Immature natural killer cell (primary cell): ENCODE results near the gene MAP3K2. TPM values are rescaled to one million over a fixed set of nuclear protein-coding genes. Genes with fewer than 3 reads are reported as not detected.
"Not testable (repeated sequence)": the region's sequence is repeated elsewhere in the genome, so short reads cannot be mapped to it uniquely, and the experiment has no call there.

Source experiments
- DNase-seq, 3 donors: peaks; one replicate each; pipeline ENCODE4 v3.0.0; 2022; ENCODE audit warnings: mixed read lengths in 1 of 3
- H3K27ac Mint-ChIP-seq, 6 donors: one replicate each; pipeline ENCODE4 v1.8.0; 2020; ENCODE audit warnings: mixed read lengths in 6 of 6, mild to moderate bottlenecking in 5 of 6, inconsistent platforms in 4 of 6, moderate library complexity in 3 of 6
- H3K27me3 Mint-ChIP-seq, 3 donors: one replicate each; pipeline ENCODE4 v1.8.0; 2020 to 2021; ENCODE audit warnings: low read depth in 3 of 3, mild to moderate bottlenecking in 3 of 3, mixed read lengths in 3 of 3, moderate library complexity in 3 of 3, inconsistent platforms in 1 of 3
- H3K36me3 Mint-ChIP-seq, 3 donors: one replicate each; pipeline ENCODE4 v1.8.0; 2020; ENCODE audit warnings: mixed read lengths in 3 of 3, inconsistent platforms in 2 of 3, mild to moderate bottlenecking in 2 of 3
- H3K4me1 Mint-ChIP-seq, 2 donors: one replicate each; pipeline ENCODE4 v1.8.0; 2020; ENCODE audit warnings: inconsistent platforms in 2 of 2, mild to moderate bottlenecking in 2 of 2, mixed read lengths in 2 of 2, moderate library complexity in 1 of 2
- H3K4me3 Mint-ChIP-seq, 5 donors: one replicate each; pipeline ENCODE4 v1.8.0; 2020; ENCODE audit warnings: mild to moderate bottlenecking in 5 of 5, mixed read lengths in 5 of 5, inconsistent platforms in 3 of 5, moderate library complexity in 3 of 5
- H3K9me3 Mint-ChIP-seq, 6 donors: one replicate each; pipeline ENCODE4 v1.8.0; 2020; ENCODE audit warnings: mild to moderate bottlenecking in 6 of 6, mixed read lengths in 6 of 6, inconsistent platforms in 4 of 6, moderate library complexity in 3 of 6
- polyA plus RNA-seq, 3 donors: library from polyadenylated mRNA; unstranded; fragments of 300-500 nt; fragmentation: Illumina TruSeq; gene quantifications; one replicate each; pipeline ENCODE4 v1.2.3, GENCODE V29; 2021

The MAP3K2 gene
- polyA plus RNA-seq, 3 donors from 2014 or later: 37.4 to 55.9 (median 41.4) TPM

DNA sequence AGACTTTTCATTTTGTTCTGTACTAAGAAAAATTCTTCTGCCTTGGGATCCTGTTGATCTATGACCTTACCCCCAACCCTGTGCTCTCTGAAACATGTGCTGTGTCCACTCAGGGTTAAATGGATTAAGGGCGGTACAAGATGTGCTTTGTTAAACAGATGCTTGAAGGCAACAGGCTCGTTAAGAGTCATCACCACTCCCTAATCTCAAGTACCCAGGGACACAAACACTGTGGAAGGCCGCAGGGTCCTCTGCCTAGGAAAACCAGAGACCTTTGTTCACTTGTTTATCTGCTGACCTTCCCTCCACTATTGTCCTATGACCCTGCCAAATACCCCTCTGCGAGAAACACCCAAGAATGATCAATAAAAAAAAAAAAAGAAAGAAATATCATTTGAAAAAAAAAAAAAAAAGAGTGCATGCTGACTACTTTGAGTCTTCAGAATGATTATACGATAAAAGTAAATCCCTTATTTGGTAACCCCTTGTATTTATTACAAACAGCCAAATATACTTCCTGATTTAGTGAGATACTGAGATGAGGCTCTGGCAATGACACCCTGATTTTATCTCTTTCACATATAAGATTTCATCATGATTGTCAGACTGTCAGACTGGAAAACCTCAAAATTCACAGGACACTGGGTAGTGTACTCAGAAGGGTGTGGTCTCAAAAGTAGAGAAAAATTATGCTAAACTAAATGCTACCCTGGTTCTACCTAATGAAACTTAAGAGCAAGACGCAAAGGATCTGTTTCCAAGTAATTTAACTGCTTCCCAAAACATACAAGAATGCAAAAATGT, 33.7 kb downstream of the MAP3K2 start:
- not testable (repeated sequence) for H3K36me3 Mint-ChIP-seq, DNase-seq, H3K27me3 Mint-ChIP-seq, H3K9me3 Mint-ChIP-seq
- H3K4me1 Mint-ChIP-seq: peaks cover 50 to 83% of the 10 kb centered on the region in 2 donors
- H3K27ac Mint-ChIP-seq: peak overlapping the region in 3 of 6 donors; percentile 3 to 54 (median 8)
- H3K4me3 Mint-ChIP-seq: peak overlapping the region in 1 of 5 donors; percentile 50

DNA sequence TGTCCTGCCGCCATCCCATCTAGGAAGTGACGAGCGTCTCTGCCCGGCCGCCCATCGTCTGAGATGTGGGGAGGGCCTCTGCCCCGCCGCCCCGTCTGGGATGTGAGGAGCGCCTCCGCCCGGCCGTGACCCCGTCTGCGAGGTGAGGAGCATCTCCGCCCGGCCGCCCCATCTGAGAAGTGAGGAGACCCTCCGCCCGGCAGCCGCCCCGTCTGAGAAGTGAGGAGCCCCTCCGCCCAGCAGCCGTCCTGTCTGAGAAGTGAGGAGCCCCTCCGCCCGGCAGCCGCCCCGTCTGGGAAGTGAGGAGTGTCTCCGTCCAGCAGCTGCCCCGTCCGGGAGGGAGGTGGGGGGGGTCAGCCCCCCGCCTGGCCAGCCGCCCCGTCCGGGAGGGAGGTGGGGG, 34.6 kb downstream of the MAP3K2 start:
- H3K9me3 Mint-ChIP-seq, H3K27me3 Mint-ChIP-seq, H3K36me3 Mint-ChIP-seq, H3K27ac Mint-ChIP-seq, H3K4me3 Mint-ChIP-seq, DNase-seq: not testable (repeated sequence)
- H3K4me1 Mint-ChIP-seq: peaks cover 53 to 83% of the 10 kb centered on the region in 2 donors

DNA sequence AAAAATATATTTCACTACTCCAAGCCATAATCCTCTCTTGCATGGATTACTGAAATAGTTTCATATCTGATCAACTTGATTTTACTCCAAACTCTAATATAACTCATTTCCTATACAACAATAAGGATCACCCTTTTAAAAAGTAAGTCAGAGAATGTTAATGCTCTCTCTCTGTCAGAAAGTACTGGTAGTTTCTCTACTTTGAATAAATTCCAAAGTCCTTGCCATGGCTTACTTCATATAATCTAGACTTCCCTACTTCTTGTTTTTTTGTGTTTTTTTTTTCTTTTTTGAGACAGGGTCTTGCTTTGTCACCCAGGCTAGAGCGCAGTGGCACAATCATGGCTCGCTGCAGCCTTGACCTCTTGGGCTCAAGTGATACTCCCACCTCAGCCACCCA, 36.2 kb downstream of the MAP3K2 start:
- H3K27me3 Mint-ChIP-seq: peaks cover 0 to 3% (median 0%) of the 10 kb centered on the region in 3 donors
- H3K36me3 Mint-ChIP-seq: no peaks in the 10 kb centered on the region

DNA sequence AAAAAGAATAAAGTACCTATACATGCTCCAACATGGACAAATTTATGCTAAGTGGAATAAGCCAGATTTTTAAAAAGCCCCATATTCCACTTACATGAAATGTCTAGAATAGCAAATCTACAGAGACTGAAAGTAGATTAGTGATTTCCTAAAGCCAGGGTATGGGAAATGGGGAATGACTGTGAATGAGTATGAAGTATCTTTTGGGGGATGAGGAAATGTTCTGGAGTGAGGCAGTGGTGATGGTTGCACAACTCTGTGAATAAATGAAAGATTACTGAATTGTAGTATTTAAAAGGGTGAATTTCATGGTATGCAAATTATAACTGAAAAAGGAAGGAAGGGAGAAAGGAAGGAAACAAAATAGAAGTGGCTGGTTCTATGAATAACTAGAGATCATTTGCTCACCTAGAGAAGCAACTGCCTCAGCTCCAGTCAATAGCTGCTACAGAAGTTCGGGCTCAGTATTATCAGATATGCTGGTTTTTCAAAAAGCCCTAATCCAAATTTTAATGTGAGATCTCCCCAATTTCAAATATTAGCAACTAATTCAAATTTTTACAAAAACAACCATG, 39.3 kb downstream of the MAP3K2 start:
- H3K9me3 Mint-ChIP-seq: no peaks in the 10 kb centered on the region
- H3K4me1 Mint-ChIP-seq: peaks cover 51 to 85% of the 10 kb centered on the region in 2 donors
- peaks cover 0 to 3% (median 0%) of the 10 kb centered on the region in 3 donors for H3K36me3 Mint-ChIP-seq
- H3K27ac Mint-ChIP-seq: no peak overlapping the region
- H3K4me3 Mint-ChIP-seq: no peak overlapping the region
- no peak for DNase-seq
- peaks cover 0 to 3% (median 0%) of the 10 kb centered on the region in 3 donors for H3K27me3 Mint-ChIP-seq

More for the DNA sequence above, 36.2 kb downstream of the MAP3K2 start:
- Mint-ChIP-seq H3K27ac (peak overlapping the region in 1 of 6 donors; percentile 51), H3K9me3 (no peaks in the 10 kb centered on the region), H3K4me1 (peaks cover 55 to 83% of the 10 kb centered on the region in 2 donors), H3K4me3 (no peak overlapping the region)
- no peak for DNase-seq

DNA sequence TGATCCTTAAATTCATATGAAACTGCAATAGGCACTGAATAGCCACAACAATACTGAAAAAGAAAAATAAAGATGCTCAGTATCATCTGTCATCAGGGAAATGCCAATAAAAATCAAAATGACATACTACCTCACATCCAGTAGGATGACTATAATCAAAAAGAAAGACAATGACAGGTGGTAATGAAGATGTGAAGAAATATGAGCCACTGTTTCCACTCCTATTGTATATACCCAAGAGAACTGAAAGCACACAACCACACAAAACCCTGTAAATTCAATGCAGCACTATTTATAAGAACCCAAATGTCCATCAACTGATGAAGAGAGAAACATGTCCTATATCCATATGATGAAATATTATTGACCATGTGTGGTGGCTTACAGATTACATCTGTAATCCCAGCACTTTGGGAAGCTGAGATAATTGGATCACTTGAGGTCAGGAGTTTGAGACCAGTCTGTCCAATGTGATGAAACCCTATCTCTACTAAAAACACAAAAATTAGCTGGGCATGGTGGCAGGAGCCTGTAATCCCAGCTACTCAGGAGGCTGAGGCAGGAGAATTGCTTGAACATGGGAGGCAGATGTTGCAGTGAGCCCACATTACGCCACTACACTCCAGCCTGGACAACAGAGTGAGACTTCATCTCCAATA, 39.9 kb downstream of the MAP3K2 start:
- peaks cover 0 to 3% (median 0%) of the 10 kb centered on the region in 3 donors for H3K27me3 Mint-ChIP-seq
- peak overlapping the region in 2 of 6 donors; percentile 2 to 6 for H3K27ac Mint-ChIP-seq
- H3K4me1 Mint-ChIP-seq: peaks cover 51 to 90% of the 10 kb centered on the region in 2 donors
- peaks cover 0 to 3% (median 0%) of the 10 kb centered on the region in 3 donors for H3K36me3 Mint-ChIP-seq
- H3K9me3 Mint-ChIP-seq: no peaks in the 10 kb centered on the region
- no peak for DNase-seq
- no peak overlapping the region for H3K4me3 Mint-ChIP-seq

DNA sequence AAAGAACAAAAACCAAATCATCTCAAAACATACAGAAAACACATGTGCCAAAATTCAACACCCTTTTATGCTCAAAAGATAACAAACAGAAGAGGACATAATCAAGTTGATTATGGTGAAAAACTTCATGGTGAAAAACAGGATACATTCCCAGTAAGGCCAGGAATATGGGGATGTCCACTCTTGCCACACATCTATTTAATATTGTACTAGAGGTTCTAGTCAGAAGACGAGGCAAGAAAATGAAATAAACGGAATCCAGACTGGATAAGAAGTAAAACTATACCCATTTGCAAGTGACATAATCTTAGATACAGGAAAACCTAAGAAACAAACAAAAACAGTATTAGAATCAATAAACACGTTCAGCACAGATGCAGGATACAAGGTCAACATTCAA, 40.8 kb downstream of the MAP3K2 start:
- H3K27me3 Mint-ChIP-seq: peaks cover 0 to 3% (median 0%) of the 10 kb centered on the region in 3 donors
- peaks cover 0 to 5% (median 2%) of the 10 kb centered on the region in 3 donors for H3K36me3 Mint-ChIP-seq
- no peak for DNase-seq
- H3K27ac Mint-ChIP-seq: peak overlapping the region in 1 of 6 donors; percentile 37
- H3K4me3 Mint-ChIP-seq: no peak overlapping the region
- H3K9me3 Mint-ChIP-seq: no peaks in the 10 kb centered on the region
- H3K4me1 Mint-ChIP-seq: peaks cover 47 to 92% of the 10 kb centered on the region in 2 donors

DNA sequence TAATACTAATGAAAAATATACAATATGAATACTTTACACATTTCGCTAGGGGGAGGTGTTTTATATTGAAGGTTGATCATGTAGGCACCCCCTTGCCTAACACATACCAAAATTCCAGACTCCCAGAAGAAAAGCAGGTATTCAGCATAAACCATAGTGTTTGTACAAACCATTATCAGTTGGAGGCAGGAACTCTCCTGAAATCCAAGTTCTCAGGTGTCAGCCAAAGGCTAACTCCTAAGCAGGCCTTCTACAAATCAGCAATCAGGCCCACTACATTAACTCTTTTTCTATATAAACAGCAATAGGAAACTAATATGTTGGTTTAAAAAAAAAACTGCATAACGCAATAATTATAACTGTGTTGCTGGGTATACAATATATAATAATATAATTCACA, 44.5 kb downstream of the MAP3K2 start:
- no peak overlapping the region for H3K4me3 Mint-ChIP-seq
- H3K27me3 Mint-ChIP-seq: peaks cover 0 to 3% (median 0%) of the 10 kb centered on the region in 3 donors
- no peaks in the 10 kb centered on the region for H3K9me3 Mint-ChIP-seq
- H3K27ac Mint-ChIP-seq: no peak overlapping the region
- no peak for DNase-seq
- H3K4me1 Mint-ChIP-seq: peaks cover 25 to 58% of the 10 kb centered on the region in 2 donors
- H3K36me3 Mint-ChIP-seq: peaks cover 3 to 12% (median 4%) of the 10 kb centered on the region in 3 donors

DNA sequence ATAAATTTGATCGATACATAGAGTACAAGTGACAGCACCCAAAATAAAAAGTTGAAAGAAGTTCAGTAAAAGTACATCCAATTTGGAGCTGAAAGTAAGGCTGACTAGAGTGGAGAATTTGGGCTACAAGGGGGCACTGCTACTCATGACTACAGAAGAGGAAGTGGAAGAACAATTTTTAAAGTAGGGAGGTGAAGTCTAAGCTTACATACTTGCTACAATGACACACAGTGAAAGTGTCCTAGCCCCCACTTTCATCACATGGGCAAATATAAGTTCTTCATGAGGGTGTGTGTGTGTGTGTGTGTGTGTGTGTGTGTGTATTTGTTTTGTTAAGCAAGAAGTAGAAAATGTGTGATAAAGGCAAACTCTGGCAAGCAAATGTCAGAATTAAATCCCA, 45.7 kb downstream of the MAP3K2 start:
- H3K9me3 Mint-ChIP-seq: no peaks in the 10 kb centered on the region
- peaks cover 17 to 46% of the 10 kb centered on the region in 2 donors for H3K4me1 Mint-ChIP-seq
- H3K27me3 Mint-ChIP-seq: peaks cover 0 to 3% (median 0%) of the 10 kb centered on the region in 3 donors
- DNase-seq: no peak
- no peak overlapping the region for H3K4me3 Mint-ChIP-seq
- H3K36me3 Mint-ChIP-seq: peaks cover 4 to 19% (median 4%) of the 10 kb centered on the region in 3 donors
- H3K27ac Mint-ChIP-seq: peak overlapping the region in 2 of 6 donors; percentile 9 to 41

DNA sequence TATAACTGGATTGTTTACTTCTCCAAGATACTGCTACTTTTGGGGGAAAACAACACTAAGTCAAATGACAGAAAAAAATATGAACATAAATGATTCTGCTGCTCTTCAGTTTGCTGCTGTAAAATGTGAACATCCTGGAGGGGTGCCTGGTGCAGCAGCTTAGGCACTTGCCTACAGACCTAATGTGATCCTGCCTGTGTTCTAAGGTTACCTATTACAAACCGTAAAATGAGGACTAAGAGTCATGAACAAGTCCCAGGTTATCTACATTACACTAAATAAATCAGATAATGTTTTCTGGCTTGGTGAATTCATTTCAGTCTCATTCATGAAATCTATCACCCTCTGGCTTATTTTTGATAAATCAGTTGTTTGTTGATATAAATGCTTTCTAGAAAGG, 55.4 kb downstream of the MAP3K2 start:
- Mint-ChIP-seq H3K36me3 (peaks cover 10 to 26% (median 14%) of the 10 kb centered on the region in 3 donors), H3K27ac (peak overlapping the region in 1 of 6 donors; percentile 18), H3K4me3 (no peak overlapping the region), H3K27me3 (no peaks in the 10 kb centered on the region), H3K9me3 (no peaks in the 10 kb centered on the region), H3K4me1 (peaks cover 0 to 6% of the 10 kb centered on the region in 2 donors)
- no peak for DNase-seq

DNA sequence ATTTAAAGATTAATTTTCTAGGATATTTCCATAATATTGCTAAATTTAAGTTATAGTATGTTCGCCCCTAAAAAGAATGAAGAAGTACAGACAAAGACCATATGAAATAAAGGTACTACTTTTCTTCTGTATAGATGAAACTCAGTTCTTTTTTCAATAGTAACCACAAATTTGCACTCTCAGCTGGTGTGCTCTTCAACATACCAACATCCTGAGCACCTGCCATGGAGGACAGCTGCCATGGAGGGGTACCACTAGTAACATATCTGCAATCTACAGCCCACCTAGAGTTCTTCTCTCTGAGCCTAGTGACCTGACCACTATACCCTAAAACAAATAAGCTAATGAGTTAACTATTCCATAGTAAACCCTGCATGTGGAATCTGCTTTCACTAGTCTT, 57.0 kb downstream of the MAP3K2 start:
- no peak for DNase-seq
- peak overlapping the region in 1 of 6 donors; percentile 57 for H3K27ac Mint-ChIP-seq
- peaks cover 0 to 6% of the 10 kb centered on the region in 2 donors for H3K4me1 Mint-ChIP-seq
- peaks cover 10 to 26% (median 14%) of the 10 kb centered on the region in 3 donors for H3K36me3 Mint-ChIP-seq
- H3K4me3 Mint-ChIP-seq: no peak overlapping the region
- no peaks in the 10 kb centered on the region for H3K9me3 Mint-ChIP-seq
- no peaks in the 10 kb centered on the region for H3K27me3 Mint-ChIP-seq

DNA sequence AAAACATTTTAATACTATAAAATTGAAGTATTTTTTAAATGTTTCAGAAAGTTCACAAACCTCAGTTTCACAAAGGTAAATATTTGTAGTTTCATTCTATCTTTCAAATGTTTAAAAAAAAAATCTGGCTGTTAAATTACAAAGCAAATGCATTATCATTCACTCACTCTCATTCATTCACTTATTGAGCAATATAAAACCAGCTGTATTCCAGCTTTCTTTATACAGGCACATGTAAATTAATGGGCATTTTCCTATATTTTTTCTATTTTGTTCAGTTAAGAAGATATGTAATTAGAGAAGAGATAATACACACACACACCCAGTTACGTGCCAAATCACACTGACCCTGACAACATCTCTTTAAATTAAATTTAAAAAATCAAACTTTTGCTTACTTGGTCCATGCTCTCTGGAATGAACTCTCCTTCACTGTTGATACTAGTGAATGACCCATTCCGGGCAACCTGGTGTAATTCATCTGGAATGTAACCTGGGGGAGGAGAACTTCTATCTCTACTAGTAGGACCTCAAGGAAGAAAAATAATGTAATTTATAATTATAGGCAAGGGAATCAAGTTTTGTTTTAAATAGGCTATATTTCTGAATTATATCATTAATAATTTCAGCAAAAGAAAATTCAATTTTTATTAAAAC, 61.4 kb downstream of the MAP3K2 start:
- Mint-ChIP-seq H3K27ac (no peak overlapping the region), H3K9me3 (no peaks in the 10 kb centered on the region)
- no peak for DNase-seq

DNA sequence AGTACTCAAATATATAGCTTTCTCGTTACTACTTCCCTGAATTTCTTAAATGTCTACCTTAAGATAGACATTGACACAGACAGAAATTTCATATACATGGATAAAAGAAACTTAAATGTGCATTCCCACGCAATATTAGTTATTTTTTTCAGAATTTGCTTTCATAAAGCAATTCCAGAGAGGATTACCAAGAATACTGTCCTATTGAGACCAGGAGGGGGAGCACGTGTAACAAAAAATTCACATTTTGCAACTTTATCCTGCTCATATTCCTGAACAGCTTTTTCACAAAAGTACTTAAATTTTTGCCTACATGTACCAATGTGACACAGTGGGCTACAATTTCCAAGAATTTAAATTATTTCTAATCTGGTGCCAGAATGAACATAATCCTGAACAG, 63.1 kb downstream of the MAP3K2 start:
- Mint-ChIP-seq H3K27me3 (no peaks in the 10 kb centered on the region), H3K4me1 (peaks cover 0 to 1% of the 10 kb centered on the region in 2 donors), H3K9me3 (peaks cover 0 to 9% (median under 1%) of the 10 kb centered on the region in 6 donors), H3K4me3 (no peak overlapping the region), H3K36me3 (peaks cover 24 to 32% (median 28%) of the 10 kb centered on the region in 3 donors), H3K27ac (no peak overlapping the region)
- no peak for DNase-seq

More for the DNA sequence above, 61.4 kb downstream of the MAP3K2 start:
- H3K4me1 Mint-ChIP-seq: no peaks in the 10 kb centered on the region
- no peaks in the 10 kb centered on the region for H3K27me3 Mint-ChIP-seq
- H3K4me3 Mint-ChIP-seq: no peak overlapping the region
- peaks cover 11 to 22% (median 12%) of the 10 kb centered on the region in 3 donors for H3K36me3 Mint-ChIP-seq

DNA sequence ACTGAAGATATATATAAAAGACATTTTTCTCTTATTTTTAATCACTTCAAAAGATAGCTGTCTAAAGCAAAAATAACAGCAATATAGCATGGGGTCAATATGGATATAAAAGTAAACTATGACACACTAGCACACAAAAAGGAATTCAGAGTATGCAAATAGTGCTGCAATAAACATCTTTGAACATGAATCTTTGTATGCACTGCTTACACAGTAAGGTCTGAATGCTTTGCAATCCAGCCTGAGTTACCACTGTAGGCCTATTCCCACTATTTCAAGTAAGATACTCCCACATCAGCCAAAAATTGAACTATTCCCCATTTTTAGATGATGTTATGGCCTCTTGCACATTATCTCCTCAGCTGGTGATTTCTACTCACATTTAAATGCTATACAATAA, 66.5 kb downstream of the MAP3K2 start:
- peaks cover 0 to 2% (median 0%) of the 10 kb centered on the region in 3 donors for H3K27me3 Mint-ChIP-seq
- no peak for DNase-seq
- H3K4me3 Mint-ChIP-seq: no peak overlapping the region
- H3K9me3 Mint-ChIP-seq: peaks cover 0 to 9% (median under 1%) of the 10 kb centered on the region in 6 donors
- peaks cover 0 to 1% of the 10 kb centered on the region in 2 donors for H3K4me1 Mint-ChIP-seq
- H3K36me3 Mint-ChIP-seq: peaks cover 34 to 42% (median 35%) of the 10 kb centered on the region in 3 donors
- H3K27ac Mint-ChIP-seq: no peak overlapping the region
